Osteoblast (primary cell): Measurements from ENCODE around the gene S100A5. TPM values are rescaled to one million over a fixed set of nuclear protein-coding genes. Genes with fewer than 3 reads are reported as not detected.

Source experiments
- DNase-seq: peaks from one replicate; pipeline ENCODE4 v3.0.0; 2011; ENCODE audit warnings: low spot score, mixed read lengths; ENCODE audit not compliant: insufficient read length; ENCODE audit errors: missing footprints
- H2AFZ ChIP-seq: 2 replicates; pipeline ENCODE4 v1.6.0; 2011; ENCODE audit warnings: mild to moderate bottlenecking, low read length
- H3K27ac ChIP-seq: 2 replicates; pipeline ENCODE4 v1.5.1; 2011; ENCODE audit warnings: mild to moderate bottlenecking, low read depth, low read length, moderate library complexity
- H3K27me3 ChIP-seq: 2 replicates; pipeline ENCODE4 v1.6.0; 2012; ENCODE audit warnings: mild to moderate bottlenecking, control low read depth, inconsistent platforms, low read length, moderate library complexity; ENCODE audit not compliant: insufficient read depth
- H3K36me3 ChIP-seq: 2 replicates; pipeline ENCODE4 v1.5.1; 2011; ENCODE audit warnings: mild to moderate bottlenecking, low read length, control low read depth, moderate library complexity; ENCODE audit not compliant: insufficient read depth
- H3K4me1 ChIP-seq: 2 replicates; pipeline ENCODE4 v1.5.1; 2011; ENCODE audit warnings: mild to moderate bottlenecking, low read length, control low read depth, moderate library complexity; ENCODE audit not compliant: insufficient read depth
- H3K4me2 ChIP-seq: 2 replicates; pipeline ENCODE4 v1.6.0; 2011; ENCODE audit warnings: mild to moderate bottlenecking, low read length; ENCODE audit not compliant: insufficient read depth
- H3K4me3 ChIP-seq: fragments of 200-600 bp; sonication (generic); 3 replicates; pipeline ENCODE4 v1.5.1; 2012; ENCODE audit warnings: mild to moderate bottlenecking, low read length, inconsistent platforms; ENCODE audit not compliant: insufficient read depth
- H3K79me2 ChIP-seq: 2 replicates; pipeline ENCODE4 v1.6.0; 2012; ENCODE audit warnings: mild to moderate bottlenecking, low read length, control low read depth, inconsistent platforms; ENCODE audit not compliant: insufficient read depth
- H3K9me3 ChIP-seq: 2 replicates; pipeline ENCODE4 v1.5.1; 2011; ENCODE audit warnings: low read depth, low read length, control low read depth
- H4K20me1 ChIP-seq: 2 replicates; pipeline ENCODE4 v1.6.0; 2012; ENCODE audit warnings: mild to moderate bottlenecking, low read length, control low read depth; ENCODE audit not compliant: insufficient read depth
- CTCF ChIP-seq: IDR thresholded peaks from 2 replicates; pipeline ENCODE4 v1.5.1; 2011; ENCODE audit warnings: mild to moderate bottlenecking, low read depth, low read length, moderate library complexity; ENCODE audit errors: extremely low read depth
- total RNA-seq: library from RNA; depleted of rRNA; stranded (reverse); fragments of >200 nt; gene quantifications from 2 replicates; pipeline ENCODE4 v1.2.3, GENCODE V29; 2012

Gene S100A5
- total RNA-seq, 1 donor = not detected

- TF ChIP-seq CTCF = no peak
- Histone ChIP-seq H3K27ac (no peak overlapping the region), H3K27me3 (no peaks in the 10 kb centered on the region), H3K4me3 (no peak overlapping the region), H3K4me2 (no peak overlapping the region), H2AFZ (no peak overlapping the region), H3K4me1 (peaks cover 57% of the 10 kb centered on the region), H4K20me1 (no peaks in the 10 kb centered on the region), H3K79me2 (no peaks in the 10 kb centered on the region), H3K36me3 (no peaks in the 10 kb centered on the region), H3K9me3 (no peaks in the 10 kb centered on the region)
- DNase-seq = no peak
Observed at GRCh38 chr1:153569465-153569864, 28.7 kb upstream of the S100A5 start.

GRCh38 chr1:153568367-153569099 lies 27.8 kb upstream of the S100A5 start:
- TF ChIP-seq CTCF = peak; percentile 96
- peak; percentile 88 for DNase-seq
- H3K4me2 ChIP-seq = peak overlapping the region; percentile 52
- H2AFZ ChIP-seq = peak overlapping the region; percentile 80
- no peaks in the 10 kb centered on the region for H3K9me3 ChIP-seq
- peak overlapping the region; percentile 7 for H3K4me3 ChIP-seq
- no peaks in the 10 kb centered on the region for H4K20me1 ChIP-seq
- H3K27me3 ChIP-seq = no peaks in the 10 kb centered on the region
- no peaks in the 10 kb centered on the region for H3K79me2 ChIP-seq
- peak overlapping the region; percentile 100 for H3K27ac ChIP-seq
- no peaks in the 10 kb centered on the region for H3K36me3 ChIP-seq
- H3K4me1 ChIP-seq = peaks cover 56% of the 10 kb centered on the region

- TF ChIP-seq CTCF = no peak
- Histone ChIP-seq H2AFZ (peak overlapping the region; percentile 80), H3K4me1 (peaks cover 49% of the 10 kb centered on the region), H4K20me1 (no peaks in the 10 kb centered on the region), H3K9me3 (no peaks in the 10 kb centered on the region), H3K4me3 (peak overlapping the region; percentile 7), H3K79me2 (no peaks in the 10 kb centered on the region), H3K4me2 (peak overlapping the region; percentile 52), H3K27me3 (no peaks in the 10 kb centered on the region), H3K36me3 (no peaks in the 10 kb centered on the region), H3K27ac (peak overlapping the region; percentile 100)
- DNase-seq = peak; percentile 75
Observed at GRCh38 chr1:153567621-153568366, 27.1 kb upstream of the S100A5 start.
